Chondrocyte (in vitro differentiated cells): ENCODE measurements around the gene LDB2. TPM values are rescaled to one million over a fixed set of nuclear protein-coding genes. Genes with fewer than 3 reads are reported as not detected.

Source experiments
- DNase-seq: peaks from one replicate; pipeline ENCODE4 v3.0.0; 2021; ENCODE audit warnings: mixed read lengths, low spot score
- H3K27ac Mint-ChIP-seq: one replicate; pipeline ENCODE4 v1.8.0; 2021; ENCODE audit warnings: mild to moderate bottlenecking, moderate library complexity, mixed read lengths; ENCODE audit not compliant: unreplicated experiment
- H3K27me3 Mint-ChIP-seq: 2 replicates; pipeline ENCODE4 v1.8.0; 2021; ENCODE audit warnings: low read depth, mixed read lengths
- H3K36me3 Mint-ChIP-seq: 2 replicates; pipeline ENCODE4 v1.8.0; 2021; ENCODE audit warnings: low read depth, mixed read lengths
- H3K4me1 Mint-ChIP-seq: 2 replicates; pipeline ENCODE4 v1.8.0; 2021; ENCODE audit warnings: low read depth, mild to moderate bottlenecking, mixed read lengths
- H3K4me3 Mint-ChIP-seq: one replicate; pipeline ENCODE4 v1.8.0; 2021; ENCODE audit warnings: mild to moderate bottlenecking, moderate library complexity, mixed read lengths; ENCODE audit not compliant: unreplicated experiment
- H3K9me3 Mint-ChIP-seq: 2 replicates; pipeline ENCODE4 v1.8.0; 2021; ENCODE audit warnings: low read depth, mixed read lengths
- CTCF ChIP-seq: fragments of 200-600 bp; sonication (generic); IDR thresholded peaks from 2 replicates; pipeline ENCODE4 v1.5.0; 2021; ENCODE audit warnings: antibody characterized with exemption, mild to moderate bottlenecking, moderate library complexity
- total RNA-seq: library from RNA; stranded (reverse); gene quantifications from 3 replicates; pipeline ENCODE4 v1.2.1, GENCODE V29; 2021

LDB2 gene
- total RNA-seq, 1 donor from 2014 or later: 2.0 TPM

DNA sequence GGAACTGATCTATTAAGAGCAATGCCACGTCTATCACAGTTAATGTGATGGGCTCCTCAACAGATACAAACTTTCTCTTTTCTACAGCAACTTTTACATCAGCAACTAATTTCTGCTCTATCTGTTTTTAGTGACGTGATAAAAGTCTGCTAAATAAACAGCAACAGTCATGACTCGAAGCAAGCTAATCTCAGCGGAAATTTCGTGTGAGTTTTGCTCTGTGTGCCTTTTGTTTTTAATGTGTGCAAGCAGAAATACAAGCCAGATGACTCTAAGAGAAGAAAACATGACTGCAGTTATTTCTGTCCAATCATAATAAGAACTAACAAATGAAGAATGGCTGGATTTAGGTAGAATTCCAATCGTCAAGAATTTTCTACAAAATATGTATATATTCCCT is 214.3 kb downstream of the LDB2 start:
- Mint-ChIP-seq H3K9me3 (no peaks in the 10 kb centered on the region), H3K27me3 (no peaks in the 10 kb centered on the region), H3K4me3 (no peak overlapping the region), H3K27ac (peak overlapping the region; percentile 69), H3K36me3 (no peaks in the 10 kb centered on the region), H3K4me1 (peaks cover 40% of the 10 kb centered on the region)
- DNase-seq: no peak
- TF ChIP-seq CTCF: no peak

DNA sequence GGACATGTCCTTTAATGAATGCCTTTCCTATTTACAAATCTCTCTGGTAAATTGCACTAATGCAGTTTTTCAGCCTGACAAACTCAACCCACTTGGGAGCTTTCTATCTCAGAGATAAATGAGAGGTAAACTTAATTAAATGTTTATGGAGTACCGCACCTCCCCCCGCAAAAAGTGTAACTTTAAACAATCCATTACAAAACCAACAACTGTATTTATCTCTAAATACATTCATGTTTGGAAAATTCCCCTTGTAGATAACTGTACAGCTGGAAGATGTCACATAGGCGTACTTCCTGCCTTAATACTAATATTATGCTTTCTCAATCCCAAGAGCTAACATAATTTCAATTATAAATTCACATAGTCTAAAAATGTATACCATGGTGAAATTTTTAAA is 215.5 kb downstream of the LDB2 start:
- DNase-seq: no peak

DNA sequence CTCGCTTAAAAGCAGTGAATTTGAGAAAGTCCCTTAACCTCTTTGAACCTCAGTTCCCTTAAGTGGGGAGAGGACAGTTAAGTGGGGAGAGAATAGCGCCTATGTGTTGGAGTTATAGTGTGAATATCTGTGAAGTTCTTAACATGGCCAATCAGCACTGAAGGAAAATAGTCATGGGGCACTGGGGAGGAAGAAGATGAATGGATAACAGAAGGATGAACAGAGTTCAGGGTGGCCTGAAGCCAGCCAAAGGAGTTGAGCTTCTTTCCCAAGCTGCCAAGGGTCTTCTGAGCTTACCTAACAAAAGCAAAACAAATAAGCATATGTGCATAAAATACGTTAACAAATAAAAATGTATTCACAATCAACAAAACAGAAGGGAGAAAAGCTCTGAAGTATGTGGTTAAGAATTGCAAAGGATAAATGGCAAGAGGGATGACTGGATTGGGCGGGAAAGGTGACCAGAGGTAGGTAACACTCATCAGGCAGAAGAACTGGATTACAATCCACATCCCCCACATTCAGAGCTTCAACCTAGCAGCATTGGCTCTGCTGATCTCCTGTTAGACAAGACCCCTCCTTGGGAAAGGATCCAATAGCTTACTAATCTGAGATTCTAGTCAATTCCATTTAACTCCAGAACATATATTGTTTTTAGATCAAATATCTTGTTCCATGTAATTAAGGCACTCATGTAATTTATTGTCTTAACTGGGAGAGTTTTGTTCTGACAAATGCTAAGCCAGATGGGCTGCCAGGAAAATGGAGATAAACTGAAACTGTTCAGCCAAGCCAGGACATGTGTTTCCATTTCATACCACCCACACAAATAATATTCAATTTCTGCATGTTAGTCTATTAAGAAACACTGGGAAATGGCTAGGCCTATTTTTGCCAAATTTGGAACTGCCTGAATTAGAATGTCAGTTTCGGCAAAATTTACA is 221.2 kb downstream of the LDB2 start:
- TF ChIP-seq CTCF: no peak
- no peaks in the 10 kb centered on the region for H3K4me1 Mint-ChIP-seq

More for the DNA sequence above, 215.5 kb downstream of the LDB2 start:
- H3K4me3 Mint-ChIP-seq: no peak overlapping the region
- no peak overlapping the region for H3K27ac Mint-ChIP-seq
- no peaks in the 10 kb centered on the region for H3K36me3 Mint-ChIP-seq
- H3K27me3 Mint-ChIP-seq: no peaks in the 10 kb centered on the region
- no peak for TF ChIP-seq CTCF
- H3K9me3 Mint-ChIP-seq: no peaks in the 10 kb centered on the region
- H3K4me1 Mint-ChIP-seq: peaks cover 40% of the 10 kb centered on the region

GRCh38 chr4:16676230-16676770 is 222.1 kb downstream of the LDB2 start:
- H3K4me3 Mint-ChIP-seq: no peak overlapping the region
- H3K36me3 Mint-ChIP-seq: no peaks in the 10 kb centered on the region
- TF ChIP-seq CTCF: no peak
- no peak for DNase-seq
- no peaks in the 10 kb centered on the region for H3K27me3 Mint-ChIP-seq
- H3K4me1 Mint-ChIP-seq: no peaks in the 10 kb centered on the region
- H3K9me3 Mint-ChIP-seq: peaks cover 3% of the 10 kb centered on the region
- H3K27ac Mint-ChIP-seq: no peak overlapping the region

More for the DNA sequence above, 221.2 kb downstream of the LDB2 start:
- Mint-ChIP-seq H3K27ac (no peak overlapping the region), H3K9me3 (peaks cover 3% of the 10 kb centered on the region), H3K27me3 (no peaks in the 10 kb centered on the region), H3K36me3 (no peaks in the 10 kb centered on the region), H3K4me3 (no peak overlapping the region)
- no peak for DNase-seq

- H3K27me3 Mint-ChIP-seq: no peaks in the 10 kb centered on the region
- H3K36me3 Mint-ChIP-seq: no peaks in the 10 kb centered on the region
- H3K9me3 Mint-ChIP-seq: peaks cover 3% of the 10 kb centered on the region
- no peak overlapping the region for H3K4me3 Mint-ChIP-seq
- no peak for TF ChIP-seq CTCF
- no peak overlapping the region for H3K27ac Mint-ChIP-seq
- H3K4me1 Mint-ChIP-seq: no peaks in the 10 kb centered on the region
- DNase-seq: no peak
Observed at GRCh38 chr4:16674082-16674481, 224.4 kb downstream of the LDB2 start.
